ENCODE data around the gene CAMK1D.

Gene CAMK1D

GRCh38 chr10:12397941-12398340 is 48.6 kb downstream of the CAMK1D start:
- no peaks in the 10 kb centered on the region for H3K36me3 ChIP-seq (ENCODE audit: control insufficient read depth, insufficient read depth, low read length)
- WGBS (ENCODE audit: extremely low coverage, insufficient coverage, low lambda C conversion rate) = no CpG with 5 or more reads among the region's 2 CpGs
- H3K9ac ChIP-seq (ENCODE audit: low read length) = no peak overlapping the region
- no peaks in the 10 kb centered on the region for H3K79me2 ChIP-seq (ENCODE audit: control insufficient read depth, insufficient read depth, low read length)
- H2AK5ac ChIP-seq (ENCODE audit: low read length) = no peak overlapping the region
- H3K18ac ChIP-seq (ENCODE audit: low read length) = no peak overlapping the region
- no peak overlapping the region for H2BK120ac ChIP-seq (ENCODE audit: low read depth, low read length)
- no peak overlapping the region for H4K8ac ChIP-seq (ENCODE audit: low read depth, low read length)
- H3K23ac ChIP-seq (ENCODE audit: low read length) = no peak overlapping the region
- no peaks in the 10 kb centered on the region for H3K79me1 ChIP-seq (ENCODE audit: low read length)
- H2BK15ac ChIP-seq (replicated peaks; ENCODE audit: low read depth) = no peak overlapping the region
- no peak overlapping the region for H3K27ac ChIP-seq (ENCODE audit: low read depth, low read length)
- no peaks in the 10 kb centered on the region for H3K27me3 ChIP-seq (ENCODE audit: insufficient read depth, low read length, poor library complexity)
- DNase-seq = no peak
- no peak overlapping the region for H3K4me2 ChIP-seq (ENCODE audit: low read length)
- no peak overlapping the region for H2BK5ac ChIP-seq (ENCODE audit: low read length)
- H3K56ac ChIP-seq (ENCODE audit: low read length) = no peak overlapping the region
- no peak overlapping the region for H3K4me3 ChIP-seq (ENCODE audit: low read length)
- H3K4me1 ChIP-seq (ENCODE audit: control insufficient read depth, low read depth, low read length) = no peaks in the 10 kb centered on the region
- H3K4ac ChIP-seq (ENCODE audit: low read depth, low read length) = no peak overlapping the region
- H4K5ac ChIP-seq (ENCODE audit: low read length) = no peak overlapping the region

GRCh38 chr10:12400266-12400931 is 51.1 kb downstream of the CAMK1D start:
- WGBS (ENCODE audit: extremely low coverage, insufficient coverage, low lambda C conversion rate) = no CpG with 5 or more reads among the region's 11 CpGs
- no peak overlapping the region for H3K27ac ChIP-seq (ENCODE audit: low read depth, low read length)
- no peak overlapping the region for H3K4me2 ChIP-seq (ENCODE audit: low read length)
- H2BK15ac ChIP-seq (replicated peaks; ENCODE audit: low read depth) = no peak overlapping the region
- DNase-seq = no peak
- H3K4me3 ChIP-seq (ENCODE audit: low read length) = no peak overlapping the region
- no peaks in the 10 kb centered on the region for H3K4me1 ChIP-seq (ENCODE audit: control insufficient read depth, low read depth, low read length)
- no peak overlapping the region for H3K4ac ChIP-seq (ENCODE audit: low read depth, low read length)
- H3K27me3 ChIP-seq (ENCODE audit: insufficient read depth, low read length, poor library complexity) = no peaks in the 10 kb centered on the region
- H4K8ac ChIP-seq (ENCODE audit: low read depth, low read length) = no peak overlapping the region
- H4K5ac ChIP-seq (ENCODE audit: low read length) = no peak overlapping the region
- H3K79me2 ChIP-seq (ENCODE audit: control insufficient read depth, insufficient read depth, low read length) = no peaks in the 10 kb centered on the region
- no peak overlapping the region for H2AK5ac ChIP-seq (ENCODE audit: low read length)
- H3K23ac ChIP-seq (ENCODE audit: low read length) = no peak overlapping the region
- H2BK120ac ChIP-seq (ENCODE audit: low read depth, low read length) = no peak overlapping the region
- no peak overlapping the region for H3K9ac ChIP-seq (ENCODE audit: low read length)
- H3K56ac ChIP-seq (ENCODE audit: low read length) = no peak overlapping the region
- no peak overlapping the region for H3K18ac ChIP-seq (ENCODE audit: low read length)
- no peaks in the 10 kb centered on the region for H3K79me1 ChIP-seq (ENCODE audit: low read length)
- no peak overlapping the region for H2BK5ac ChIP-seq (ENCODE audit: low read length)
- no peaks in the 10 kb centered on the region for H3K36me3 ChIP-seq (ENCODE audit: control insufficient read depth, insufficient read depth, low read length)

DNA sequence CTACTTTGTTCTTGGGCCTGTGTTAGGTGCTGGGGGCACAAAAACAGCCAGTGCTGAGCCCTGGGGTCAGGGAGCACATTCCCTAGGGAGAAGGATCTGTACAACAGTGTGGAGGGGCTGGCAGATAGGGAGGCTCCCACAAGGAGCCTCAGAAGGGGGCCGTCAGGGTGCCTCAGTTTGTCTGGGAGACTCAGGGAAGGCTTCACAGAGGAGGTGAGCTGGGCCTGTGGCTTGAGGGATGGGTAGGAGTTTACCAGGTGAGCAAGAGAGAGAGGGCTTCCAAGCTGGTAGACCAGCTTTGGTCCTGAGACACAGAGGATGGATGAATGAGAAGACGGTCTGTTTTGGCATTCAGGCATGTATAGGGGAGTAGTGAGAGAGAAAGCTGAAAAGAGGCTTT is 52.1 kb downstream of the CAMK1D start:
- no peak overlapping the region for H3K56ac ChIP-seq (ENCODE audit: low read length)
- H3K36me3 ChIP-seq (ENCODE audit: control insufficient read depth, insufficient read depth, low read length) = no peaks in the 10 kb centered on the region
- H2BK5ac ChIP-seq (ENCODE audit: low read length) = no peak overlapping the region
- DNase-seq = no peak
- H4K5ac ChIP-seq (ENCODE audit: low read length) = no peak overlapping the region
- no peak overlapping the region for H4K8ac ChIP-seq (ENCODE audit: low read depth, low read length)
- no peak overlapping the region for H3K23ac ChIP-seq (ENCODE audit: low read length)
- no peaks in the 10 kb centered on the region for H3K4me1 ChIP-seq (ENCODE audit: control insufficient read depth, low read depth, low read length)
- H2BK120ac ChIP-seq (ENCODE audit: low read depth, low read length) = no peak overlapping the region
- no peak overlapping the region for H3K4me3 ChIP-seq (ENCODE audit: low read length)
- no peak overlapping the region for H3K4me2 ChIP-seq (ENCODE audit: low read length)
- no peaks in the 10 kb centered on the region for H3K27me3 ChIP-seq (ENCODE audit: insufficient read depth, low read length, poor library complexity)
- H2BK15ac ChIP-seq (replicated peaks; ENCODE audit: low read depth) = no peak overlapping the region
- WGBS (ENCODE audit: extremely low coverage, insufficient coverage, low lambda C conversion rate) = no CpG with 5 or more reads among the region's 2 CpGs
- H3K79me2 ChIP-seq (ENCODE audit: control insufficient read depth, insufficient read depth, low read length) = no peaks in the 10 kb centered on the region
- no peak overlapping the region for H3K27ac ChIP-seq (ENCODE audit: low read depth, low read length)
- no peaks in the 10 kb centered on the region for H3K79me1 ChIP-seq (ENCODE audit: low read length)
- no peak overlapping the region for H3K4ac ChIP-seq (ENCODE audit: low read depth, low read length)
- H2AK5ac ChIP-seq (ENCODE audit: low read length) = no peak overlapping the region
- no peak overlapping the region for H3K18ac ChIP-seq (ENCODE audit: low read length)
- H3K9ac ChIP-seq (ENCODE audit: low read length) = no peak overlapping the region

GRCh38 chr10:12403119-12403518 is 53.8 kb downstream of the CAMK1D start:
- WGBS (ENCODE audit: extremely low coverage, insufficient coverage, low lambda C conversion rate) = no CpG with 5 or more reads among the region's 9 CpGs
- no peaks in the 10 kb centered on the region for H3K4me1 ChIP-seq (ENCODE audit: control insufficient read depth, low read depth, low read length)
- DNase-seq = no peak
- H2BK5ac ChIP-seq (ENCODE audit: low read length) = no peak overlapping the region
- H3K36me3 ChIP-seq (ENCODE audit: control insufficient read depth, insufficient read depth, low read length) = no peaks in the 10 kb centered on the region
- no peak overlapping the region for H2BK120ac ChIP-seq (ENCODE audit: low read depth, low read length)
- no peaks in the 10 kb centered on the region for H3K79me2 ChIP-seq (ENCODE audit: control insufficient read depth, insufficient read depth, low read length)
- no peak overlapping the region for H3K9ac ChIP-seq (ENCODE audit: low read length)
- no peak overlapping the region for H3K4ac ChIP-seq (ENCODE audit: low read depth, low read length)
- H3K23ac ChIP-seq (ENCODE audit: low read length) = no peak overlapping the region
- H3K27me3 ChIP-seq (ENCODE audit: insufficient read depth, low read length, poor library complexity) = no peaks in the 10 kb centered on the region
- no peak overlapping the region for H2BK15ac ChIP-seq (replicated peaks; ENCODE audit: low read depth)
- no peaks in the 10 kb centered on the region for H3K79me1 ChIP-seq (ENCODE audit: low read length)
- H4K5ac ChIP-seq (ENCODE audit: low read length) = no peak overlapping the region
- H4K8ac ChIP-seq (ENCODE audit: low read depth, low read length) = no peak overlapping the region
- H3K4me3 ChIP-seq (ENCODE audit: low read length) = no peak overlapping the region
- H2AK5ac ChIP-seq (ENCODE audit: low read length) = no peak overlapping the region
- H3K56ac ChIP-seq (ENCODE audit: low read length) = no peak overlapping the region
- H3K18ac ChIP-seq (ENCODE audit: low read length) = no peak overlapping the region
- no peak overlapping the region for H3K27ac ChIP-seq (ENCODE audit: low read depth, low read length)
- no peak overlapping the region for H3K4me2 ChIP-seq (ENCODE audit: low read length)

DNA sequence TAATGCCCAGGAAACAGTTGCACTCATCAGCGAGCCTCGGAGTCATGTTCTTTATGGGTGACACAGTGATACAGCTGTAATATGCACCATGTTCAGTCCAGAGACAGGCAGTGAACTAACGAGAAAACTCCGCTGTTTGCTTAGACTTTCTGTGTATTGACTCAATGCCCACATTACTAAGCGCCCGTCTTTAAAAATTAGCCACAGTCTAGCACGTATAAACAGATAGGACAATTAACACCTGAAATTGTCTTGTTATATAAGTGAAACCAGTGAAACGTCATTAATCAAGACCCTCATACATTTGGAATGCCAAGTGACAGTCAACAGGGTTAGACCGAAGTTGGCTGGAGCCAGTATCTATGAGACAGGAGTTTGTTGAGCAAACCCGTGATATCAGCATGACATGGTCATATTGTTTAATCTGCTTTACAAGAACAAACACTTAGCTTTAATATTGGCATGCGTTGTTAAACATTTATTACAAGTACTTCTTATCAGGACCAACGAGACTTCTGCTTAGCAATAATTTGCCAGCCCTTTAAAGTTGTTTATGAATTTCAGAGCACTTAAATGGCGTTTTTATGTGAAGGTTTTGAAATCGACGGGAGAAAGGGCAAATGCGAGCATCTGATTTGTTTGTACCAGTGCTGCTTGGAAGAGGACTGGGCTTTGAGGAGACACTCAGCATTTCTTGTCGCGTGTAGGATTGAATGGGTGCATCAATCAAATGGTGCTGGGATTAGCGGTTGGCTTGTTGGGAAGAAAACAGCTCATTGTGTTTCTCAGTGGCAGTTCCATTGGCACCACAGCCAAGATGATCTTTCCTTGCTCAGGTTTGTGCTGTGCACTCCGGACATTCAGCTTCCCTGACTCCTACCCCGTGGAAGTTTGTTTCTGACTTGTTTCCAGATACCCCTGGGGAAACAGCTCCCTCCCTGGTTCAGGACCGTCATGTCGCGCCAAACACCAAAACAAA is 56.3 kb downstream of the CAMK1D start:
- Histone ChIP-seq H3K79me2 (ENCODE audit: control insufficient read depth, insufficient read depth, low read length) (no peaks in the 10 kb centered on the region), H3K18ac (ENCODE audit: low read length) (no peak overlapping the region), H3K4ac (ENCODE audit: low read depth, low read length) (no peak overlapping the region), H3K79me1 (ENCODE audit: low read length) (no peaks in the 10 kb centered on the region), H3K27ac (ENCODE audit: low read depth, low read length) (no peak overlapping the region), H4K8ac (ENCODE audit: low read depth, low read length) (no peak overlapping the region), H3K9ac (ENCODE audit: low read length) (no peak overlapping the region), H3K4me2 (ENCODE audit: low read length) (no peak overlapping the region), H3K23ac (ENCODE audit: low read length) (no peak overlapping the region), H2BK5ac (ENCODE audit: low read length) (no peak overlapping the region), H4K5ac (ENCODE audit: low read length) (no peak overlapping the region), H2BK15ac (replicated peaks; ENCODE audit: low read depth) (no peak overlapping the region), H3K36me3 (ENCODE audit: control insufficient read depth, insufficient read depth, low read length) (no peaks in the 10 kb centered on the region), H3K27me3 (ENCODE audit: insufficient read depth, low read length, poor library complexity) (no peaks in the 10 kb centered on the region), H3K4me1 (ENCODE audit: control insufficient read depth, low read depth, low read length) (no peaks in the 10 kb centered on the region), H2BK120ac (ENCODE audit: low read depth, low read length) (no peak overlapping the region), H3K4me3 (ENCODE audit: low read length) (no peak overlapping the region), H2AK5ac (ENCODE audit: low read length) (no peak overlapping the region), H3K56ac (ENCODE audit: low read length) (no peak overlapping the region)
- no peak for DNase-seq
- 100% methylated on average over 4 of the region's 24 CpGs for WGBS (ENCODE audit: extremely low coverage, insufficient coverage, low lambda C conversion rate)
